Activated T-cell treated with anti-CD3 and anti-CD28 coated beads for 48 hours (primary cell): ENCODE data around the gene TMEM30A.
A peak's percentile ranks its signal among the peaks of the same experiment; 100 is the strongest.

Experiments used
- DNase-seq: peaks from one replicate; pipeline ENCODE4 v3.0.0-alpha.2; 2020; ENCODE audit warnings: low read depth

Gene TMEM30A

DNA sequence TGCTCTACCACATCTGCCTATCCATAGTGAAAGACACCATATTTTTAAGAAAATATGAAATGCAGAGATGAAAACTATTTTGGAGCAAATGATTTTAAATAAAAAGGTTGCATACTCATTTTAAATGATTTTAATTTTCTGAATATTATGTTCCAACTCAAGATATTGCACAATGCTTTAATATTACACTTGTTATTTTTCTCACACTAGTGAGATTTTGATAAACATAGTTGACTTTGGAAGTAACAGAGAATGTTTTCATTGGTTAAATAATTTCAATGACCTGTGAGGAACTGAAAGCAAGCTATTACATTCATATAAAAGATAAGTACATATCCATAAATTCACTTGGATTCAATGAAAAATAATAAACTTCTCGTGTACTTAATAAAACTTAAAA is 7.2 kb upstream of the TMEM30A start:
- DNase-seq = no peak

- no peak for DNase-seq
Observed at GRCh38 chr6:75291331-75291730, 6.7 kb upstream of the TMEM30A start.

- no peak for DNase-seq
Observed at GRCh38 chr6:75290136-75290945, 5.7 kb upstream of the TMEM30A start.

GRCh38 chr6:75288023-75288422 is 3.4 kb upstream of the TMEM30A start:
- DNase-seq = no peak

GRCh38 chr6:75287424-75287823 is 2.8 kb upstream of the TMEM30A start:
- DNase-seq = no peak

GRCh38 chr6:75286955-75287354 is 2.4 kb upstream of the TMEM30A start:
- DNase-seq = no peak

- no peak for DNase-seq
Observed at GRCh38 chr6:75285283-75285639, 669 bp upstream of the TMEM30A start.

DNA sequence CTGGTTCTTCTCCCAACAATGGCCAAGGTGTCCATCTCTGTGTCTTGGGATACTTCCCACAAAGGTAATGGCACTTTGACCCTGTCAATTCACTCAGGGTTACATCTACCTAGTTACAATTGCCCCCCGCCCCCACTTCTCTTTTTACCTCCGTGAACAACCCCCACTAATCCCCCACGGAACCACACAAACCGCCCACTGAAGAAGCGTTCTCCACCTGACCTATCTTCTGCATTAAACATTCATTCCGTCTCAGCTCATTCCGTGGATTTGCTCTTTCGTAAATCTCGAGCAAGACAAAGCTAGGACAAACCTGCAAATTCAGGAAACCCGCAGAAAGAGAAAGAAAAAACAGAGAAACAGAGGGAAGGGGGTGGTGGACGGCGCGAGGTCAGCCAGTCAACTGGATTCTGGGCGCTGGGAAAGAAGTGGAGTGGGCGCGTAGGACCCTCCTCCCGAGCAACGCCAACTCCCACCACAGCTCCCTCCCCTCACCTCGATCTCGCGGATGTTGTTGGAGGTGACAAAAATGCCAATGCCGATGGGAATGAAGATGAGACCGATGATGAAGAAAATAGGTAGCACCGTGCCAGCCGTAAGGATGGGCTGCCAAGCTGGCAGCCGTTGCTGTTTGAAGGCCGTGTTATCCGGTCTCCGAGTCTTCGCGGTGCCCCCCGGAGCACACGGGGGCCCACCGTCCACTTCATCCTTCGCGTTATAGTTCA is 523 bp downstream of the TMEM30A start:
- DNase-seq = peak; percentile 11

GRCh38 chr6:75282706-75283105 is 1.9 kb downstream of the TMEM30A start:
- DNase-seq = no peak

DNA sequence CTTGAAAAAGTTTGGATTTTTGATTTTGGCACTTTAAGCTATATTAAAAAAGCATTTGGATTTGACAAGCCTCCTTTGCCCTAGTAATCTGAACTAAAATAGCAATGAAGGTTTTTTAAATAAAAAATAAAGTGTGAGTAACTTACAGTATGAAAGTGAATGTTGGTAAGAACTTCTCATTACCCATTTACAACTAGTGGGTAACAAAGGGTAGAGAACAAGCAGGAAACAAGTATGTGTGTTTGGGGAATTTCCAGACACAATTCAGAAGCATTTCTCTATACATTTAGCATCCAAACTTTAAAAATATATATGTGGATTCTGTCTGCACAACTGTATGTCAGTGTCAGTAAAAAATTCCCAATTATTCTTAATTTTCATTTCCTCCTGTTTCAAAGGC is 2.9 kb downstream of the TMEM30A start:
- DNase-seq = no peak

- DNase-seq = no peak
Observed at GRCh38 chr6:75280131-75280855, 4.3 kb downstream of the TMEM30A start.

GRCh38 chr6:75279418-75279817 is 5.2 kb downstream of the TMEM30A start:
- no peak for DNase-seq

DNA sequence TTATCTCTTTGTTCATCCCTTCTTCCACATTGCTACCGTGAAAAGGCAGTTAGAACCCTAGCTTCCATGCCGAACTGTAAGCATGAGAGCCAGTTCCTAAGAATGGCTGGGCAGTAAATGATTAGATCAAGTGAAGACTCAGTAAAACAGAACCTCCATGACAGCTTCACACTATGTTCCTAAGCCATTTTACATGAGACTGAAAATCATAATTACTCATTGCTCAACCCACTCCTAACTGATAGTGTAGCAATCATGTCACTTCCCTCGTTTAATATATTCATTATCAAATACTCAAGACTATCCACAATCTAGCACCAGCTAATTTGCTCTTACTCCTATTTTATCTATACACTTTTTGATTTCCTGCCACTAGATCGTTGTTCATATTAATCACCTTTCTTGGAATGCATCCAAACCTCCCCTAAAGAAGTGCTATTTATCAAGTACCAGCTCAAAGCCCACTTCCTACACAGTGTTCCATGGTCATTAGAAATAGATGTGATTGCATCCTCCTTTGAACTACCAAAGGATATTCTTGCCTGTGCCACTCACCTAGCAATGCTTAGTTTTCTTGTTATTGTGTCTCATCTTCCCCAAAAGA is 6.0 kb downstream of the TMEM30A start:
- no peak for DNase-seq

- DNase-seq = no peak
Observed at GRCh38 chr6:75275067-75275466, 9.5 kb downstream of the TMEM30A start.

DNA sequence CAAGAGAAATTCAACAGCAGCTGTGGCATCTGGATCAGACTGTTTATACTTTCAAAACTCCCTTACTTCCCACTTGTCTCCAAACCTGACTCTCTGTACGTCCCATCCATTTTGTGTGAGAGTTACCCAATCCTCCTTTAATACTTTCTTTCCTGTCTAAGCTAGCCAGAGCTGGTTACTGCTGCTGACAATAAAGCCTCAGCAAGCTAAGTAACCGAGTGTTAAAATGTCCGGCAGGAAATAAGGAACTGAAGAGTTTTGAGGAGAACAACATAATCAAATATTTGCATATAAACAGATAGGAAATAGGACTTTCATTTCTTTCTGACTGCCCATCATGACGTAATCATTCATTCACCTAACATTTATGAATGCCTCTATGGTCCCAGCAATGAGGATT is 11.6 kb downstream of the TMEM30A start:
- DNase-seq = no peak

- DNase-seq = no peak
Observed at GRCh38 chr6:75272145-75272840, 12.3 kb downstream of the TMEM30A start.

GRCh38 chr6:75268988-75269354 is 15.6 kb downstream of the TMEM30A start:
- no peak for DNase-seq

DNA sequence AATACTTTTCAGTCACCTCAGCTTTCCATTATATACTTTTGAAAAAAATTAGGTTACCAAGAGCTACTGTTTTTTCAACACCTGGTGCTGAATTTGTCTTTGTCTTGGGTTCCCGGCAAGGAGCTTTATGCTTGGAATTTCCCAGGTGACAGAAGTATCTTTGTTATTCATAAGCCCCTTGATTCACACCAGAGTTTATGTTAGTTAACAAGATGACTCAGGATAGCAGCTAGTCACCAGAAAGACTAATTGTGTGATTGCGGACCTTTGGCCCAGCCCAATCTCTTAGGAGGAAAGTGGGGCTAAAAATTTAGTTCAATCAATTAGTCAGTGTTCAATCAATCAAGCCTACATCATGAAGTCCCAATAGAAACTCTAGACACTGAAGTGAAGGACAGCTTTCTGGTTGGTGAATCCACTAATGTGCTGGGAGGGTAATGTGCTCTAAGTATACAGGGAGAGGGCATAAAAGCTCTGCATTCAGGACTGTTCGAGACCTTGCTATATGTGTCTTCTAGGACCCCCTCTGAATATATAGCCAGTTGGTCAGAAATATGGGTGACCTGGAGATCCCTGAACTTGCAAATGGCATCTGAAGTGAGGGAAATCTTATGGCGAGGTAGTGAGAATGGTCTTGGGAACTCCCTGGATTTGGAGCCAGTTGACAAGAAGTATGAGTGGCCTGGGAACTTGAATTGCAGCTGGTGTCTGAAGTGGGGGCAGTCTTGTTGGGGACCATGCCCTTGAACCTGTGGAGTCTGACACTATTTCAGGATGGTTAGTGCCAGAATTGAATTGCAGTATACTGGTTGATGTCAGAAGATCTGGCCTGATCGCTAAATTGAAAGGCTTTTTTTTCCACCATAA is 16.2 kb downstream of the TMEM30A start:
- no peak for DNase-seq

DNA sequence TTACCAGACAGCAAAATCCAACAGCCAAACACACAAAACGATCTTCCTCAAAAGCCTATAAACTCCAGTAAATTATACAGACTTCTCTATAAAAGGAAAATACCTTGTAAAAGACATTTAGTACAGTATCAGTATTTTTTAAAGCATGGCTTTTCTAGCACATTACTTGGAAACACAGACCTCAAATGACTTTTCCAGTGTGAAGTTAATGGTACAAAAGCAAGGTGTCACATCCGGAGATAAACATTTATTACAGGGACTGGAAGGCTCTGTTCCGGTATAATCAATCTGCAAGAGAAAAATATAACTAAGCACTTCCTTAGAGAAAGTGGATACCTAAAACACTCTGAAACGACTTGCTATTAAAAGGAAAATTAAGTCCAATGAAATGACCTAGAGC is 17.1 kb downstream of the TMEM30A start:
- DNase-seq = no peak

- no peak for DNase-seq
Observed at GRCh38 chr6:75266716-75267291, 17.8 kb downstream of the TMEM30A start.

DNA sequence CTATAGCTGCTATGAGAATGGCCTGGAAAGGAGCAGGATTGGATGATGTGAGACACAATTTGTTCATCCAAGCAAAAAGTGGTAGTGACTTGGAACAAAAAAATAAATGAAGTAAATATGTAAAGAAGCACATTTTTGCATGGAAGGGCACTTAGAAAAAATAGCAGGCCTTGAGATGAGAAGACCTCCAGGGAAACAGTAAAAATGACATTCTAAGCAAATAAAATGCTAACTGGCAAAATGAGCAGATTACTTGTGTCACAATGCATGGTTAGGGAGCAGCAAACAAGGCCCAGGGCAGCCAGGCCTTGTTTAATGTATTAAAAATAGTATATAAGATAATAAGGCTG is 21.2 kb downstream of the TMEM30A start:
- no peak for DNase-seq
